ENCODE results near the gene ALDOA.
A peak's percentile ranks its signal among the peaks of the same experiment; 100 is the strongest.

The ALDOA gene

DNA sequence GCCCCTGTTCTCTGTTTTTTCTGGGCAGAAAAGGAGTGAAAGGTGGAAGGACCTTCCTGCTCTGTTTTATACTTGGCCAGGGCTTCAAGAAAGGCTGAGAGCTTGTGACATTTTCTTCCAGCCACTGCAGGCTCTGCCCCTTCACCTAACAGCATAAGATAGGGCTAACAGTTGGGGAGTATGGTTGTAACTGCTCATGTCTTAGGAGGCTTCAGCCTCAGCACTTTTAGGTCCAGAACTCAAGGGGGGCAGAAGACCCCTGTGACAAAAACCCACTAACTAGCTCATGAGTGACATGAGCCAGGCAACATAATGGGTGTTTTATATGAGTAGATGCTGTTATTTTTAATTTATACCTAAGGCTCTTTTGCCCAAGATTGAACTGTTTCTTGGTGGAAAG lies 4.9 kb downstream of the ALDOA start:
- DNase-seq, result no peak

DNA sequence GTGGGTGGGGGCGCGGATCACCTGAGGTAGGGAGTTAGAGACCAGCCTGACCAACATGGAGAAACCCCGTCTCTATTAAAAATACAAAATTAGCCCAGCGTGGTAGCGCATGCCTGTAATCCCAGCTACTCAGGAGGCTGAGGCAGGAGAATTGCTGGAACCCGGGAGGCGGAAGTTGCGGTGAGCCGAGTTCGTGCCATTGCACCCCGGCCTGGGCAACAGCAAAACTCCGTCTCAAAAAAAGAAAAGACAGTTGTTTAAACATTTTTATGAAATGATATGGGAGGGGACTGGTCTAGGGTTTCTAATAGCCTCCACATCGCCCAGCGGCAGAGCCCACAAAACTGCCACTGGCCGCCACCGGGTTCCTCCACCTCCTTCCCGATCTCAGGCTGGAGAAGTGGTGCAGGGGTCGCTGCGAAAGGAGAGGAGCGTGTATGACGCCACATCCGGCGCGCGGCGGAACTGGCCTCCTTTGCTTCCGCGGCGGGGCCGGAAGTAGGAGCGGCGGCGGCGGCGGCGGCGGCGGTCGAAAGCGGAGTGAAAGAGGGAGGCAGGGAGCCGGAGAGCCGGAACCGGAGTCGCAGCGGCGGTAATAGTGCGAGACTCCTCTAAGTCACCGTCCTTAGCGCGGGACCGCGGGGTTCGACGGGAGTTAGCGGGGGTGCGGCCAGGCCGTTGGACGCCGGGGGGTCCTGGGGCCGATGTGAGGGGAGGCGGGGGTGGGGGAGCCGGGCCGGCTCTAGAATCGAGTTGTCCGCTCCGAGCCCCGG lies 10.1 kb downstream of the ALDOA start, which contains the start of gene PPP4C:
Gene PPP4C, plus strand, starts transcription at position 492 of the 773 bp plus-strand sequence. CDS start 384 bp downstream, outside the sequence.
- DNase-seq, result peak; percentile 93

DNA sequence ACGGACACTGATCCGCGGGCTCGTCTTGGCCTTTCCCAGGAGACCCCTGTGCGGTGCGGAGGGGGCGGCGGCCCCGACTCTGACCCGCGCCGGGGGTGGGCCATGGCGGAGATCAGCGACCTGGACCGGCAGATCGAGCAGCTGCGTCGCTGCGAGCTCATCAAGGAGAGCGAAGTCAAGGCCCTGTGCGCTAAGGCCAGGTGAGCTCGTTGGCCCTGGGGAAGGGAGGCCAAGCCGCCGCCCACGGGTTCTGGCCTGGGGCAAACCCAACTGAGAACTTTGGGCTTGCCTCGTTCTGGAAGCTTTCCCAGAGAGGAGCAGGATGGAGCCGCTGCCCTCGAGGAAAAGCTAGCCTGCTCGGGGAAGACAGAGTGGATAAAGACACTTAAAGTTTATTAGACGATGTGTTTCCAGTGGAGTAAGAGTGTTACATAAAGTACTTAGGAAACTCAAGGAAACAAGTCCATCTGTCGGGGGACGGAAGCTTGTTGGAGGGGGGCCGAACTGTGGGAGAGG lies 10.8 kb downstream of the ALDOA start:
- DNase-seq, result no peak

DNA sequence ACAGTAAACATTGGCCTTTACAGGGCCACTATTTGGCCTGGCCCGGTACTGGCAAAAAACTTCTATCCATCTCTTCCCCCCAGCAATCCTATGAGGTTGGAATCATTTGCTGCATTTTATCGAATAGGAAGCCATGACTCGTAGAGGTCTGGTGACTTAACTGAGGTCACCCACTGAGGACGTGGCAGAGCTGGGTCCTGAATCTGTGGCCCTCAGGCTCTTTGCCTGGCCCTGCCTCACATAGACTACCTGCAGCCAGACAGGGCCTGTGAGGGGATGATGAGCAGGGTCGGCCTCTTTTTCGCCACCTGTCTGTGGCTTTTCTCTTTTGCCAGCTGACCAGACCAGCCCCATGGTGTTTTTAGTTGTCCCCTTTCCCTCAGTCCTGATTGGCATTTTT lies 12.1 kb downstream of the ALDOA start:
- DNase-seq, result no peak

DNA sequence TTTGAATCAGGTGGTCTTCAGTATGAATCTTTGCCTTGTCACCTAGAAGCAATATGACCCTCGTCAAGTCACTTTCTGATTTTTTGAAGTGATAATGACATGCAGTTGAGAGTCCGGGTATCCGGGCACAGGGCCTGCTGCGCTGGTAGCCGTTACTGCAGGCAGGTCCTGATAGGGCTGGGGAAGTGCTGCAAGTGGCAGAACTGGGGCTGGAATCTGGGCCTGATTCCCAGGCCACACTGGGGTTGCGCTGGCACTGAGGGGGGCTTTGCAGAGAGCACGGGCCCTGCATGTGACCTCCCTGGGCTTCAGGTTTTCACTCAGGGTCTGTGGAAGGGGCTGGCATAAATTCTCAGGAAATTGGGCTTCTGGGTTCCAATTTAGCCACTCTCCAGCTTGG lies 13.2 kb downstream of the ALDOA start:
- DNase-seq, result no peak

DNA sequence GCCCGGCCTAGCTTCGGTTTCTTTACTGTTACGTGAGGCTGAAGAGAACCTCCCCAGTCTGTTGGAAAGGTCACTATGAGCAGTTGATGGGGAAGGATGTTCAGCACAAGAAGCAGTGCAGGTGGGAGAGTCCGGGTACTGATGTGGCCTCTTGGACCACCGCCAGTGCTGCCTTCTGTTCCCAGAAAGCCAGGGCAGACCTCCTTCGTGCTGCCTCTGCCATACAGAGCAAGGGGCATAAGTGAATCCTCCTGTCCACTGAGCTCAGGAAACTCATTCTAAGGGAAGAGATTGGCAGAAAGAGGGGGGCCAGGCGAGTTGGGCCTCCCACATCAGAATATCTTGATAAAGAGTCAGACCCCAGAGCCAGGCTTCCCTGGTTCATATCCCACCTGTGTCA lies 13.9 kb downstream of the ALDOA start:
- DNase-seq, result no peak

DNA sequence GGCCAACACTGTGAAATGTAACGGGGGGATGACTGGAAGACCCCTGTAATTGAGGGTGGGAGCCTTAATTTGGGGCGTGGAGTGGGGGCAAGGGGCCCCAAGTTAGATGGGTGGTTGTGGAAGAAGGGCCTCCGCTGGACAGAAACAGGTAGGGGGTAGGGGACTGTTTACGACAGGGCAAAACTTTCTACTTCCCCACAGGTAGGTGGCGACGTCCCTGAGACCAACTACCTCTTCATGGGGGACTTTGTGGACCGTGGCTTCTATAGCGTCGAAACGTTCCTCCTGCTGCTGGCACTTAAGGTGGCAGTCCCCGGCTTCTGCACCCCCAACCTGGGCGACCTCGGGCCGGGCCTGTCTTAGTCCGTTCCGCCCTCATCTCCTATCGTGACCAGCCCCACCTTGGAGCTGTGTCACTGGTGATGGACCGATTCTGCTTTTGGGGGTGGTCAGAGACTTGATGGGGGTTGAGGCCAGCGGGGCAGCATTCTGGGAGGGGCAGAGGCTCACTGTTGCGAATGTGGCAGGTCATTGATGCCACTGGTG lies 17.1 kb downstream of the ALDOA start:
- no peak for DNase-seq

DNA sequence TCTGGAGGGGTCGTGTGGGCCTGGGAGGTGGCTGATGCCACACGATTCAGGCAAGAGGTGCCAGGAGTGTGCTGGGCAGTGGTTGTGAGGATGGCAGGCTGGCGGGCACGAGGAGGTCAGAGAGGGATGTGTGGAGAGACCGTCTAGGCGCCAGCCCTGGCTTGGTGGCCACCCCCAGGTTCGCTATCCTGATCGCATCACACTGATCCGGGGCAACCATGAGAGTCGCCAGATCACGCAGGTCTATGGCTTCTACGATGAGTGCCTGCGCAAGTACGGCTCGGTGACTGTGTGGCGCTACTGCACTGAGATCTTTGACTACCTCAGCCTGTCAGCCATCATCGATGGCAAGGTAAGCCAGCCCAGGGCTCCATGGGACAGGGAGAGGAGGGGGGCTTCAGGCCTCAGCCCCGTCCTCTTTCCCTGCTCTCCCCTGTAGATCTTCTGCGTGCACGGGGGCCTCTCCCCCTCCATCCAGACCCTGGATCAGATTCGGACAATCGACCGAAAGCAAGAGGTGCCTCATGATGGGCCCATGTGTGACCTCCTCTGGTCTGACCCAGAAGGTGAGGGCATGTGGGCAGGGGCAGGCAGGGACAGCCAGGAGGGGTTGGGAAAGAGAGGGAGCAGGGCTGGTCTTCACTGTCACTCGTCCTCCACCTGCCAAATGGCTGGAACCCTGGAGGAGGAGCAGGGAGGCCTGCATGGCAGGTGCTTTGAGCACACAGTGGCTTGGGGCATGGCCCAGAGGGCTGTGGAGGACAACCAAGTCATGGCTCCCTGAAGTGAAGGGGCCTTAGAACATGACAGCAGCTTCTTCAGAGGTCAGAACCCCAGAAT lies 17.9 kb downstream of the ALDOA start:
- no peak for DNase-seq

DNA sequence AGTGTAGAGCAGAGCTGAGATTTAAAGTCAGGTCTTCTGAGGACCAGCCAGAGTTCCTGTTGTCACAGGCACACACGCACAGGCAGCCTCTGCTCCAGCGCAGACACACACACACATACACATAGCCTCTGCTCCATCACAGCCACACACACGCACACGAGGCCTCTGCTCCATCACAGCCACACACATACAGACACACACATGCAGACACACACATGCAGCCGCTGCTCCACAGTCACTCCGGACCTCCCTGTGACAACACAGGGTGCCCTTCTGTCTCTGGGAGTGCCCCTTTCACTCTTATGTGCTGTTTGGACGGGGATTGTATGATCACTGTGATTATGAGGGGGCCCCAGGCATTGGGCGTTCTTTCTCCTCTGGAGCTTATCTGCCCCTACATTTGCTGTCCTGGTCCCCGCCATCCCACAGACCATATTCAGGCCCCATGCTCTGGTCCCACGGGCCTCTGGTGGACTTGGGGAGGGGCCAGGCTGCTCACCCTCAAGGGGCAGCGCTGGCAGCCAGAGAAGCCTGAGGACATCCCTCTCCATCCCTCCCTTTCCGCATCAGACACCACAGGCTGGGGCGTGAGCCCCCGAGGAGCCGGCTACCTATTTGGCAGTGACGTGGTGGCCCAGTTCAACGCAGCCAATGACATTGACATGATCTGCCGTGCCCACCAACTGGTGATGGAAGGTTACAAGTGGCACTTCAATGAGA lies 18.7 kb downstream of the ALDOA start:
- no peak for DNase-seq

DNA sequence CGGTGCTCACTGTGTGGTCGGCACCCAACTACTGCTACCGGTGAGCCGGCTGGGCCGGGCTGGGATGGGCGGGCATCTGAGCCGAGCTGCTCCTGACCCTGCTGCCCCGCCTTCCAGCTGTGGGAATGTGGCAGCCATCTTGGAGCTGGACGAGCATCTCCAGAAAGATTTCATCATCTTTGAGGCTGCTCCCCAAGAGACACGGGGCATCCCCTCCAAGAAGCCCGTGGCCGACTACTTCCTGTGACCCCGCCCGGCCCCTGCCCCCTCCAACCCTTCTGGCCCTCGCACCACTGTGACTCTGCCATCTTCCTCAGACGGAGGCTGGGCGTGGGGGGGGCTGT lies 19.2 kb downstream of the ALDOA start:
- DNase-seq, result no peak

DNA sequence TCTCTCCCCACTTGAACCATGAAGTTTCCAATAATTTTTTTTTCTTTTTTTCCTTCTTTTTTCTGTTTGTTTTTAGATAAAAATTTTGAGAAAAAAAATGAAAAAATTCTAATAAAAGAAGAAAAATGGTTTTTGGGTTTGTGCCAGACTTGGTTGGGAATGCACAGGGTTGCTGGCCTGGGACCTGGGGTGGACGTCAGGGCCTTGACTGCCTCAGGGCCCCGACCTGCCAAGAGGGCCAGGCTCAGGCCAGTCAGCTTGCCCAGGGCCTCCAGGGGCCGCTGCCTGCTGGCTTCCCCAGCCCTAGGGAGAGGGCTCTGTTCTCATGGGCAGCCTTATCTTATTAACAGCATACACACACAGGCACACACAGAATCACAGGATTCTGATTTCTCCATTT lies 19.7 kb downstream of the ALDOA start:
- DNase-seq, result no peak

DNA sequence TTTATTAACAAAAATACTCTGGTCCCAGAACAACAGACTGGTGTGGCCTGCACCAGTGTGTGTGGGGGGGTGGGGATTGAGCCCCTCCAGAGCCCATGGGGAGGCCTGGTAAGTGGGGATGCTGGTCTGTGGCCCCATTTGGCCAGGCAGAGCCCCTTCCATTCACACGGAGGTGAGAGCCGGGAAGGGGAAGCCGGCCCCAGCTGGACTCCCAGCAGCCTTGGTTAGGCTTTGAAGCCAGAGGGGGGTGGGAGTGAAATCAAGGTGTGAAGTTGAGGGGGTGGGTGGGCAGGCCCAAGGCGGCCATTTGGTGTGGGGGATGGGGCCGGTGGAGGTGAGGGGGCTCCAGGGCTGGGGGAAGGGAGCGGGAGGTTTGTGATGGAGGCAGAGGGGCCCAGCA lies 20.3 kb downstream of the ALDOA start:
- no peak for DNase-seq

DNA sequence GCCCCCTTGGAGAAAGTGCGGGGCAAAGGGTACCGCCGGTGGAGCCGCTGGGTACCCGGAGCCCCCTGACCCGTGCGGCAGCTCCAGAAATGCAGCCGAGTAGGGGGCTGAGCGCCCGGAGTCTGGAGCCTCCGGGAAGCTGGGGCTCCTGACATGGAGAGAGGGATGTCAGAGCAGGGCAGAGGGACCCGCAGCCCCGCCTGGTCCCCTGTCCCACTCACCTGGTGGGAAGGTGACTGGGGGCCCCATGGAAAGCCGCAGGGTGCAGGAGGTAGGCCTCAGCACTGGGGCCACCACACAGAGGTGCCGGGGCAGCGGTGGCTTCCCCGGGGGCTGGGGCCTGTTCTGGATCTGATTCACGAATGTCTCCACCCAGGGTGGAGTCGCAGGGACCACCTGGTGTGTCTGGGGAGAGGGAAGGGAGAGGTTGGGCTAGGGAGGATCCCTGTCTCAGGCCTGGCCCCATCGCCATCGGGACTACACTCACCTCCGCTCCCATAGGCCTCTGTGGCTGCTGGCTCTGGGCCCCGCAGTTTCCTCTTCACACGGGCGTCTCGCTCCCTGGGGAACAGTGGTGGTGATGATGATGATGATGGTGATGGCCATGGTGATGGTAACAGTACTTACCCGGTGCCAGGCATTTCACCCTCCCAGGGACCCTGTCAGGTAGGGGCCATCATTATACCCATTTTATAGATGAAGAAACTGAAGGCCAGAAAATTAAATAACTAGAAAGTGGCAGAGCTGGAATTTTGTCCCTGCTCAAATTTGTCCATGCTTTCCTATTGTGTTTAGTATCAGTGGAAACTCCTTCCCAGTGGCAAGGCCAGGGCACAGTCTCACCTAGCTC lies 21.0 kb downstream of the ALDOA start:
- no peak for DNase-seq

DNA sequence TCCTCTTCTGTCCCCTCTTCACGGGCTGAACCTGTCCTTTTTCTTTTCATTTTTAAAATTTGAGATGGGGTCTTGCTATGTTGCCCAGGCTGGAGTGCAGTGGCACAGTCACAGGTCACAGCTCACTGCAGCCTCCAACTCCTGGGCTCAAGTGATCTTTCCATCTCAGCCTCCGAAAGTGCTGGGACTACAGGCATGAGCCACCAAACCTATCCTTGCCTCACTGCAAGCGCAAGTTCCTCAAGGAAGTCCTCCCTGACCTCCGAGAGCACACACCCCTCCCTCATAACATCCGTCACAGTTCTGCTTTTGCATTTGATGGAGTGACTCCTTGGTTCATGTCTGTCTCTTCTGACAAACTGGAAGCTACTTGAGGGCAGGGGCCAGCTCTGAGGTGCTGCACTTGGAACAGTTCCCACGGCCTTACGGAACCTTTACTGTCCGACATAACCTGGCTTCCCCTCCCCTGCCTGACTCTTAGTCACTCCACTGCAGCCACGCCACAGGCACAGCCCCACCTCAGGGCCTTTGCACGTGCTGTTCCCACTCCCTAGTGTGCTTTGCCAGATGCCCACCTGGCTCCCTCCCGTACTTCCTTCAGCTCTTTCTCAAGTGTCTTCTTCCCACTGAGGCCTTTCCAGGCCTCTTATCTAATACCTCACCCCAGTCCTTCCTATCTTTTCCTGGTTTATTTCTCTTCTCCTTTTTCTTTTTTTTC lies 21.8 kb downstream of the ALDOA start:
- no peak for DNase-seq

DNA sequence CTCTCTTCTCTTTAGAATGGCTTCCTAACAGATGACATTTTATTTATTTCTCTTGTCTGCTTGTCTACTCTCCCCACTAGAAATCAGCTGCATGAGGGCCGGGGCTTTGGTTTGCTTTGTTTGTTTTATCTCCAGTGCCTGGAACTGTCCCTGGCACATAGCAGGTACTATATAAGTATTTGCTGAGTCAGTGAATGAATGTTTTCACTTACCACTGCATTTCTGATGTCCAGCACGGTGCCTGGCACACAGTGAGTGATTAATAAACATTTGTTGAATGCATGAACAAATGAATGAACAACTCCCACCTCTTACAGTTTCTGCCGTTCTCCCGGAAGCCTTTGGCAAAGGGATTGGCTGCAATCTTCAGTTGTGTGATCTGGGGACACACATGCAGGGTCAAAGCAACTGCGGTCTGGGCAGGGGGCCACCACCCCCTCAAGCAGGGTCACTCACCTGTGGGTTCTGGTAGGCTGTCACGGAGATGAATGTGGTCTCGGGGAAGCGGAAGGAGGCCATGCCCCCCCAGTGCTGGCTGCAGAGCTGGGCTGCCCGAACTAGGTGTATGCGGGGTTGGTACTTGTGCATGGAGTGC lies 22.8 kb downstream of the ALDOA start:
- no peak for DNase-seq

DNA sequence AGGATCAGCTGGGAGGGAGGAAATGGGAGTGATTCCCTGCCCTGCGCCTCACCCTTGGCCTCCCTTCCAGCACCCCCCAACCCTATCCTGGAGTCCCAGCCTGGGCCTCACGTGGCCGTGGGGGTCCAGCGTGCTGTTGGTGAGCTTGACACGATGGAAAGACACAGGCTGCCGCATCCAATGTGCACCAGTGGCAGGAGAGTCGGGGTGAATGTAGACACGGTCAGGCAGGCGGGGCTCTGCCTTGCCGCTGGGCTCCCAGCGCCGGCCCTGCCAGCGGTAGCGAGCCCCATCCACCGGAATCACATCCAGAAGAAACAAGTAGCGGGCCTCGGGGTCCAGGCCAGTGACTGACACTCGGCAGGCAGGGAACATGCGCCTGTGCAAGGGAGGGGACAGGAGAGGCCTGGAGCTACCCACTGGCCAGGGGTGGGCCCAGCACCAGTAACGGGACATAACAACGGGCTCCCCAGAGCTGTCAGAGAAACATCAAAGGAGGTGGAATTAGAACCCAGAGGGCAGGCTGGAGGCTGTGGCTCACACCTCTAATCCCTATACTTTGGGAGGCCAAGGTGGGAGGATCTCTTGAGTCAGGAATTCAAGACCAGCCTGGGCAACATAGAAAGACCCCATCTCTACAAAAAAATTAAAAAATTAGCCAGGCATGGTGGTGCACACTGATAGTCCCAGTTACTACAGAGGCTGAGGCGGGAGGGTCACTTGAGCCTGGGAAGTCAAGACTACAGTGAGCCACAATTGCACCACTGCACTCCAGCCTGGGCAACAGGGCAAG lies 23.5 kb downstream of the ALDOA start:
- no peak for DNase-seq

DNA sequence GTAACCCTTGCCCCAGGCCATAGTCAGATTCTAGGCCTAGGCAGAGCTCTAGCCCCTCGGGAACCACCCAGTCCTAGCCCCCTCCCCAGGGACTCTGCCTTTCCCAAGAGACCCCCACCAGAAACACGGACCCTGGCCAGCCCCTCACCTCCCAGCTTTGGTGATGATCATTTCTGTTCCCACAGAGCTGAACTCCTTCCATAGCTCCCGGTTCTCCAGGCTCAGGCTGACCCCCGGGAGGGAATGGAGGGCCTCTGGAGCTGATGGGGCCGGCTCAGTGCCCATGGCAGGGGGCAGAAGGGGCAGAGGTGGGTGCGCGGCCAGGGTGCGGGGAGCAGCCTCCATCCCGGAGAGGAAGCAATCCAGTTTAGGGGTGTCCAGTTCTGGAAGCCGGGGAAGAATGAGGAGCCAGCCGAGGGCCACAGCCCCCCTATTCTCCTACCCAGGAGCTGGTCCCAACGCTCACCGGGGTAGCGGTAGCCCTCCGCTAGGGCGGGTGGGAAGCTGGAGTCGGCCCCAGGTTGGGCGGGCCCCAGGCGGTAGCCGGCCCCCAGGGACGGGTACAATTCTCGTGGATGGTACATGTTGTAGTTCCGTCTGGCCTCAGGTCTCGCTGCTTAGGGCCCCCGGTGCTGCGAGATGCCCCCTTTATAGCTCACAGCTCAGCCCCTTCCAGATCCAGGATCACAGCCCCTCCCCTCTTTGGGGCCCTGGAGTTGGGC lies 25.2 kb downstream of the ALDOA start:
- DNase-seq, result no peak

DNA sequence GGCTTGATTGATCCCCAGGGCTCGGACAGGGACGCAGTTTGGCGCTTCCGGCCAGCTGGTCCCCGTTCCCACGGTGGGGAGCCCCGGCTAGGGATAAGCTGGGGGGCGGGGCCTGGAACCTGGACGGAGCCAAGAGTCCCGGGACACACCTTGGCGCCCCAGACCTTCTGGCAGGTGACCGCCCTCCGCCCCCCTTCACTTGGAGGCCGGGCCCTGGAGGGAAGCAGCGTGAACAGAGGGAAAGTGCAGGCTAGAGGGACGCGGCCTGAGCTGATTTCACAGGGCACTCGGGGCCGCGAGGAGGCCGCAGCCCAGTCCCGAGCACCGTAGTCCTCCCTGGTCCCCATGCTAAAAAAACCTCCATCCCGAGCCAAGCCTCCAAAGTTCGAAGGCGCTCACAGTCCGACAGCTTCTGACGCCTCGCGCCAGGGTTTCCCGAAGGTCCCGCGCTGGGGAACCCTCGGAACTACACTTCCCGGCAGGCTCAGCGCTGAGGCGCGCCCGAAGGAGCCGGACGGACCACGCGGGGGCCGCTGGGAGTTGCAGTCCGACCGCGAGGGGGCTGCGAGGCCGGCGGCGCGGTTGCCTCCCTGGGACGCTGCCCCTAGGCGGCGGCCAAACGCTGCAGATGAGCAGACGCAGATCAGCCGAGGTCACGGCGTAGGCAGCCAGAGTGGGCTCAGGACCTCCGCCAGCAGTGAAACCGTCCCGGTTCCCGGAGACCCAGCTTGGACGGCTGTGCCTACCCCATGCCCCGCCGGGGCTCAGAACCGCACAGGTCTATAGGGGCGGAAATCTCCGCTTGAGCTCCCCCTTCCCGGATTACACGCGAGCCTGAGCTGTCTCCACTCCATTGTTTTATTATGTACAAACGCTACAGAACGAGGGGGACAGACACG lies 26.2 kb downstream of the ALDOA start, which contains the start of gene TBX6:
Gene TBX6, minus strand, starts transcription at position 451 of the 899 bp plus-strand sequence. CDS start 731 bp downstream, outside the sequence.
- DNase-seq, result peak; percentile 95
